ENCODE measurements around the gene GSAP. TPM values are rescaled to one million over a fixed set of nuclear protein-coding genes. Genes with fewer than 3 reads are reported as not detected.

The GSAP gene
- total RNA-seq, 1 experiment from 2014 or later: 23.3 TPM

DNA sequence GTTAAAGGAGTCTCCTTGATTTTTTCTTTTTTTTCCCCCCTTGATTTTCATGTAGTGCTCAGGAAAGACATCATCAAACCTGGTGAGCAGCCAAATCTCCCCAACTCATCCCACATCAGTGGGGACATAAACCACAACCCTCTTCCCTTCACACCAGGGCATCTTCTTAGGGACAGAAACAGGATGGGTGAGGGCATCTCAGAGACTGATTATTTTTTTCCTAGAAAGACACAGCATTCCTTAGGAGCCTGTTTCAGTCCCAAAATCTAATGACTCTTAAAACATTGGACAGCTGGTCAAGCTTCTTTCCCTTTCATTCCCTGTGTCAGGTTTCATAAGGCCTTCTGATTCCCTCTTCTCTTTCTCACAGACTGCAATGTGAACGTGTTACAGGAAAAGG is 31.5 kb upstream of the GSAP start:
- intact Hi-C loops (cut with micrococcal nuclease; ENCODE audit: unreplicated experiment): no loop called here
- Mint-ChIP-seq H3K4me1 (ENCODE audit: low read depth, unreplicated experiment) (no peaks in the 10 kb centered on the region), H3K4me3 (ENCODE audit: low read depth, unreplicated experiment) (no peak overlapping the region), H3K27me3 (ENCODE audit: unreplicated experiment) (no peaks in the 10 kb centered on the region), H3K27ac (ENCODE audit: unreplicated experiment) (no peak overlapping the region), H3K36me3 (ENCODE audit: insufficient read depth, unreplicated experiment) (no peaks in the 10 kb centered on the region), H3K9me3 (ENCODE audit: low read depth, unreplicated experiment) (no peaks in the 10 kb centered on the region)
- BruUV-seq (replicated peaks): no TSS peak
- TF ChIP-seq, protein P1, sequence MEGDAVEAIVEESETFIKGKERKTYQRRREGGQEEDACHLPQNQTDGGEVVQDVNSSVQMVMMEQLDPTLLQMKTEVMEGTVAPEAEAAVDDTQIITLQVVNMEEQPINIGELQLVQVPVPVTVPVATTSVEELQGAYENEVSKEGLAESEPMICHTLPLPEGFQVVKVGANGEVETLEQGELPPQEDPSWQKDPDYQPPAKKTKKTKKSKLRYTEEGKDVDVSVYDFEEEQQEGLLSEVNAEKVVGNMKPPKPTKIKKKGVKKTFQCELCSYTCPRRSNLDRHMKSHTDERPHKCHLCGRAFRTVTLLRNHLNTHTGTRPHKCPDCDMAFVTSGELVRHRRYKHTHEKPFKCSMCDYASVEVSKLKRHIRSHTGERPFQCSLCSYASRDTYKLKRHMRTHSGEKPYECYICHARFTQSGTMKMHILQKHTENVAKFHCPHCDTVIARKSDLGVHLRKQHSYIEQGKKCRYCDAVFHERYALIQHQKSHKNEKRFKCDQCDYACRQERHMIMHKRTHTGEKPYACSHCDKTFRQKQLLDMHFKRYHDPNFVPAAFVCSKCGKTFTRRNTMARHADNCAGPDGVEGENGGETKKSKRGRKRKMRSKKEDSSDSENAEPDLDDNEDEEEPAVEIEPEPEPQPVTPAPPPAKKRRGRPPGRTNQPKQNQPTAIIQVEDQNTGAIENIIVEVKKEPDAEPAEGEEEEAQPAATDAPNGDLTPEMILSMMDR (IDR thresholded peaks at IDR 0.05; ENCODE audit: unreplicated experiment): no peak
- DNase-seq: no peak
- CTCF ChIA-PET: no interaction called here

DNA sequence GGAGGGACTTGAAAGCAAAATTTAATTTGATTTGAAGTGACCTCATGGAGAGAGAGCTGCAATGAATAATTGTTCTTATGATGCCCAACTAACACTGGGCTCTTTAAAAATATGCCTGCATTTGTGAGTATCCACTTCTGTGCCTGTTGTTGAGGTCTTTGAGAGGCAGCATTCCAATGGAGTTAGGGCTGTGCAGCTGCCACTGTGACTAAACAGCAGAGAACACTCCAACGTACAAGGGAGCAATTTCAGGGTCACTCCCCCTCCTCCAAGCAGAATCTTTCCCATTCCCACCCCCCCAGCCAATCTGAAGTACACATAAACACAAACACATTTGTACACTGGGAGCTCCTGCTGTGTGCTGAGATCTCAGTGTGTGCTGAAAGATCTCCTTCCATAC is 28.0 kb upstream of the GSAP start:
- no peaks in the 10 kb centered on the region for H3K36me3 Mint-ChIP-seq (ENCODE audit: insufficient read depth, unreplicated experiment)
- intact Hi-C loops (cut with micrococcal nuclease; ENCODE audit: unreplicated experiment): no loop called here
- no peaks in the 10 kb centered on the region for H3K27me3 Mint-ChIP-seq (ENCODE audit: unreplicated experiment)
- no TSS peak for BruUV-seq (replicated peaks)
- H3K27ac Mint-ChIP-seq (ENCODE audit: unreplicated experiment): no peak overlapping the region
- DNase-seq: no peak
- peaks cover 17% of the 10 kb centered on the region for H3K4me1 Mint-ChIP-seq (ENCODE audit: low read depth, unreplicated experiment)
- TF ChIP-seq, protein P1 (IDR thresholded peaks at IDR 0.05; ENCODE audit: unreplicated experiment): no peak
- CTCF ChIA-PET: interaction anchor here (0.6 to 0.9 kb wide), 4 partner anchors 11 to 1864 kb away, joined by 3 to 4 read pairs (median 4); no protein-coding TSS in a partner anchor
- H3K4me3 Mint-ChIP-seq (ENCODE audit: low read depth, unreplicated experiment): no peak overlapping the region
- H3K9me3 Mint-ChIP-seq (ENCODE audit: low read depth, unreplicated experiment): no peaks in the 10 kb centered on the region

DNA sequence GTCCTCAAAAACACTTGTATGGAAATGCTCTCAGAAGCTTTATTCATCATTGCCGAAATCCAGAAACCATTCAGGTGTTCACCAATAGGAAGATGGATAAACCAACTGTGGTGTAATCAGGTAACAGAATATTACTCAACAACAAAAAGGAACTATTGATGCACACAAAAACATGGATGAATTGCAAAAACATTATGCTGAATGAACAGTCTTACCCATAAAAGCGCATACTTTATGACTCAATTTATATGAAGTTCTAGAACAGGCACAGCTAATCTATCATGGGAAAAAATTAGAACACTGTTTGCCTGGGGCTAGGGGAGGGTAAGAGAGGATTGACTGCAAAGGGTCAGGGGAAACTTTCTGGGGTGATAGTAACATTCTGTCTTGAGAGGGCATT is 26.9 kb upstream of the GSAP start:
- BruUV-seq (replicated peaks): no TSS peak
- Mint-ChIP-seq H3K4me3 (ENCODE audit: low read depth, unreplicated experiment) (no peak overlapping the region), H3K36me3 (ENCODE audit: insufficient read depth, unreplicated experiment) (no peaks in the 10 kb centered on the region), H3K27me3 (ENCODE audit: unreplicated experiment) (no peaks in the 10 kb centered on the region), H3K9me3 (ENCODE audit: low read depth, unreplicated experiment) (no peaks in the 10 kb centered on the region), H3K4me1 (ENCODE audit: low read depth, unreplicated experiment) (peaks cover 17% of the 10 kb centered on the region), H3K27ac (ENCODE audit: unreplicated experiment) (no peak overlapping the region)
- intact Hi-C loops (cut with micrococcal nuclease; ENCODE audit: unreplicated experiment): no loop called here
- CTCF ChIA-PET: no interaction called here
- DNase-seq: no peak
- TF ChIP-seq, protein P1 (IDR thresholded peaks at IDR 0.05; ENCODE audit: unreplicated experiment): no peak

DNA sequence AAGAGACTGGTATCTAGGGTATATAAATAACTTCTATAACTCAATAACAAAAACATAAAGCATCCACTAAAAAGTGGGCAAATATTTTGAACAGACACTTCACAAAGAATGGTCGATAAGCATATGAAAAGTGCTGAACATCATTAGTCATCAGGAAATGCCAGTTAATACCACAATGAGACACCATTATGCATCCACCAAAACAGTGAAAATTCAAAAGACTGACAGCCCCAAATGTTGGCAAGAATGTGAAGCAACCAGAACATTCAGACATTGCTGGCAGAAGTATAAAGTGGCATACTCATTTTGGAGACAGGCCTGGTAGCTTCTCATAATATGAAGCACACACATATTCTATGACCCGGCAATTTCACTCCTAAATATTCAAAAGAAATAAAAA is 26.5 kb upstream of the GSAP start:
- Mint-ChIP-seq H3K36me3 (ENCODE audit: insufficient read depth, unreplicated experiment) (no peaks in the 10 kb centered on the region), H3K4me1 (ENCODE audit: low read depth, unreplicated experiment) (peaks cover 17% of the 10 kb centered on the region), H3K9me3 (ENCODE audit: low read depth, unreplicated experiment) (no peaks in the 10 kb centered on the region), H3K4me3 (ENCODE audit: low read depth, unreplicated experiment) (no peak overlapping the region), H3K27ac (ENCODE audit: unreplicated experiment) (no peak overlapping the region), H3K27me3 (ENCODE audit: unreplicated experiment) (no peaks in the 10 kb centered on the region)
- no TSS peak for BruUV-seq (replicated peaks)
- CTCF ChIA-PET: no interaction called here
- intact Hi-C loops (cut with micrococcal nuclease; ENCODE audit: unreplicated experiment): no loop called here
- TF ChIP-seq, protein P1 (IDR thresholded peaks at IDR 0.05; ENCODE audit: unreplicated experiment): no peak
- DNase-seq: no peak
